Endodermal cell (in vitro differentiated cells): Measurements from ENCODE around the gene SLC25A20. TPM values are rescaled to one million over a fixed set of nuclear protein-coding genes. Genes with fewer than 3 reads are reported as not detected.

ENCODE experiments used
- DNase-seq: peaks from one replicate; pipeline ENCODE4 v3.0.0-alpha.2; 2017
- H3K27ac ChIP-seq: 2 replicates; pipeline ENCODE4 v1.5.1; 2013; ENCODE audit warnings: mild to moderate bottlenecking, low read depth, low read length, moderate library complexity
- H3K27me3 ChIP-seq: 2 replicates; pipeline ENCODE4 v1.6.1; 2013; ENCODE audit warnings: mild to moderate bottlenecking, low read length, moderate library complexity; ENCODE audit not compliant: insufficient read depth, control insufficient read depth, poor library complexity, severe bottlenecking
- H3K36me3 ChIP-seq: 2 replicates; pipeline ENCODE4 v1.7.0; 2013; ENCODE audit warnings: mild to moderate bottlenecking, low read length, moderate library complexity; ENCODE audit not compliant: control insufficient read depth, insufficient read depth
- H3K4me1 ChIP-seq: one replicate; pipeline ENCODE4 v1.7.0; 2013; ENCODE audit warnings: low read length; ENCODE audit not compliant: control insufficient read depth, insufficient read depth
- H3K4me3 ChIP-seq: 2 replicates; pipeline ENCODE4 v1.5.1; 2013; ENCODE audit warnings: mild to moderate bottlenecking, low read length, moderate library complexity
- H3K9ac ChIP-seq: 2 replicates; pipeline ENCODE4 v1.6.1; 2013; ENCODE audit warnings: mild to moderate bottlenecking, low read length, moderate library complexity; ENCODE audit not compliant: poor library complexity, severe bottlenecking; ENCODE audit errors: extremely low read depth
- H3K9me3 ChIP-seq: 2 replicates; pipeline ENCODE4 v1.6.1; 2013; ENCODE audit warnings: mild to moderate bottlenecking, low read length, moderate library complexity; ENCODE audit not compliant: control insufficient read depth
- H3K27ac Mint-ChIP-seq: 2 replicates; pipeline ENCODE4 v1.8.0; 2020; ENCODE audit warnings: mixed read lengths
- H3K27me3 Mint-ChIP-seq: 2 replicates; pipeline ENCODE4 v1.8.0; 2021; ENCODE audit warnings: mild to moderate bottlenecking, mixed read lengths; ENCODE audit not compliant: insufficient read depth
- H3K36me3 Mint-ChIP-seq: 2 replicates; pipeline ENCODE4 v1.8.0; 2020; ENCODE audit warnings: low read depth, mixed read lengths
- H3K4me1 Mint-ChIP-seq: 2 replicates; pipeline ENCODE4 v1.8.0; 2020; ENCODE audit warnings: mixed read lengths
- H3K4me3 Mint-ChIP-seq: 2 replicates; pipeline ENCODE4 v1.8.0; 2020; ENCODE audit warnings: mild to moderate bottlenecking, moderate library complexity, mixed read lengths
- H3K9me3 Mint-ChIP-seq: 2 replicates; pipeline ENCODE4 v1.8.0; 2020; ENCODE audit warnings: mild to moderate bottlenecking, mixed read lengths
- WGBS, 2 experiments: methylation state at CpG; one replicate each; pipeline versions ENCODE4 v1.1.5 to v1.1.7; 2013; ENCODE audit warnings: missing lambda C conversion rate in 2 of 2, mixed read lengths in 1 of 2; ENCODE audit not compliant: insufficient coverage in 1 of 2, insufficient read length in 1 of 2; 5-methylcytosine and 5-hydroxymethylcytosine counted together
- total RNA-seq, 2 donors: library from RNA; stranded (reverse); fragmentation: NEBNext Ultra II Directional in 1 of 2; extraction: Animal tissue kit (Norgen Biotek cat#: 25700) in 1 of 2; gene quantifications; 2 replicates in 1 of 2; 3 replicates in 1 of 2; pipeline ENCODE4 v1.2.1, GENCODE V29; 2021
- TF ChIP-seq, protein P1 (sequence below): fragments of 200-600 bp; sonication (generic); conservative IDR thresholded peaks from 2 replicates; pipeline ENCODE4 v1.5.0; 2021; ENCODE audit warnings: antibody characterized with exemption, mild to moderate bottlenecking

SLC25A20 gene
- total RNA-seq, 2 donors from 2014 or later: 5.0 to 6.7 TPM

DNA sequence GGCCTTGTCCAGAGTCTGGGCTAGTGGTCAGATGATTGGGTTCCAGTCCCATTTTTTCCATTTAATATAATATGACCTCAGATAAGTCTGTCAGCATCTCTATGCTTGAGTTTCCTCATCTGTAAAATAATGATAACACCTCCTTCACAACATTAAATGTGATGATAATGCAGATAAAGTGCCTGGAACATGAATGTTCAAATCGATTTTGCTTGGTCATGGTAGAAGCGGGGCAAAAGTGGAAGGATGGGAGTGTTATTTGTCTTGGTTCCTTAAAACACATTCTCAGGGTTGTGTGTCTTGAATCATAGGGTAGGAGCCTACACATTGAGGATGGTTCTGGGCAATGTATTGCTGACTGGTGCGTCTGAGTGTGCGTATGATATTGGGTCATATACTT lies 36.8 kb upstream of the SLC25A20 start:
- H3K27ac Mint-ChIP-seq: peak overlapping the region; percentile 42
- H3K9me3 ChIP-seq: peaks cover 6% of the 10 kb centered on the region
- no peak overlapping the region for H3K27ac ChIP-seq
- no peaks in the 10 kb centered on the region for H3K27me3 Mint-ChIP-seq
- H3K4me1 ChIP-seq: no peaks in the 10 kb centered on the region
- H3K9me3 Mint-ChIP-seq: peaks cover 1% of the 10 kb centered on the region
- H3K36me3 ChIP-seq: peaks cover 53% of the 10 kb centered on the region
- peaks cover 70% of the 10 kb centered on the region for H3K36me3 Mint-ChIP-seq
- no peak for DNase-seq
- no peaks in the 10 kb centered on the region for H3K27me3 ChIP-seq
- 93 to 94% methylated on average over 2 to 4 of the region's 4 CpGs for WGBS, 2 experiments
- no peak overlapping the region for H3K9ac ChIP-seq
- H3K4me1 Mint-ChIP-seq: no peaks in the 10 kb centered on the region
- TF ChIP-seq, protein P1, sequence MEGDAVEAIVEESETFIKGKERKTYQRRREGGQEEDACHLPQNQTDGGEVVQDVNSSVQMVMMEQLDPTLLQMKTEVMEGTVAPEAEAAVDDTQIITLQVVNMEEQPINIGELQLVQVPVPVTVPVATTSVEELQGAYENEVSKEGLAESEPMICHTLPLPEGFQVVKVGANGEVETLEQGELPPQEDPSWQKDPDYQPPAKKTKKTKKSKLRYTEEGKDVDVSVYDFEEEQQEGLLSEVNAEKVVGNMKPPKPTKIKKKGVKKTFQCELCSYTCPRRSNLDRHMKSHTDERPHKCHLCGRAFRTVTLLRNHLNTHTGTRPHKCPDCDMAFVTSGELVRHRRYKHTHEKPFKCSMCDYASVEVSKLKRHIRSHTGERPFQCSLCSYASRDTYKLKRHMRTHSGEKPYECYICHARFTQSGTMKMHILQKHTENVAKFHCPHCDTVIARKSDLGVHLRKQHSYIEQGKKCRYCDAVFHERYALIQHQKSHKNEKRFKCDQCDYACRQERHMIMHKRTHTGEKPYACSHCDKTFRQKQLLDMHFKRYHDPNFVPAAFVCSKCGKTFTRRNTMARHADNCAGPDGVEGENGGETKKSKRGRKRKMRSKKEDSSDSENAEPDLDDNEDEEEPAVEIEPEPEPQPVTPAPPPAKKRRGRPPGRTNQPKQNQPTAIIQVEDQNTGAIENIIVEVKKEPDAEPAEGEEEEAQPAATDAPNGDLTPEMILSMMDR: no peak
- H3K4me3 ChIP-seq: no peak overlapping the region
- no peak overlapping the region for H3K4me3 Mint-ChIP-seq

DNA sequence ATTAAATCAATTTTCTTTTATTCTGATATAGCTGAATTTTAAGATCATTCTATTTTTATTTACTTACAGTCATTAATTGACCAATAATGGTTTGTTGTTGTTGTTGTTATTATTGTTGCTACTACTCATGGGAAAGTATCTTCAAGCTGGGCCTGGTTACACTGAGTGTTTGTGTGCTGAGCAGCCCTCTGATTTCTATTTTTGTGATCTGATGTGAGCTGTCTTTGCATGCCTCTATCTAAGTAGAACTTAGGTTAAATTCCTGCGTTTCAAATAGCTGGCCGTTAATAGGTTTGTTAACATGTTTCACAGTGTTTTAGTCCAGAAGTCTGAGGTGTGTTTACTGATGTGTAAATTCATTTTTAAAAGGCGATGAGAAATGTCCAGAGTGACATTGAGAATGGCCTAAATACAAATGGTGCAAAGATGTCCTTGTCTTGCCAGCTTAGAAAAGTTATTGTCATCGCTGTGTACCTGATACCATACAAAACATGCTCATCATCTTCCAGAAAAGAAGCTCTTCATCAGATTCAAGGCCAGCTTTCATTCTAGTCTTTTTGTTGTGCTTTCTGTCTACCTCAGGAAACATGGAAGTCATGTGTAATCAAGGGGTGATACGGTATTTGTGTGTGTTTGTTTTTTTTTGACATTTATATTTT lies 35.8 kb upstream of the SLC25A20 start:
- H3K9me3 ChIP-seq: peaks cover 6% of the 10 kb centered on the region
- H3K27ac Mint-ChIP-seq: no peak overlapping the region
- WGBS, 2 experiments: 94 to 98% methylated on average over 4 of the region's 5 CpGs
- no peak for DNase-seq
- no peaks in the 10 kb centered on the region for H3K27me3 Mint-ChIP-seq
- H3K4me3 ChIP-seq: no peak overlapping the region
- peaks cover 1% of the 10 kb centered on the region for H3K9me3 Mint-ChIP-seq
- peaks cover 64% of the 10 kb centered on the region for H3K36me3 ChIP-seq
- H3K27ac ChIP-seq: no peak overlapping the region
- TF ChIP-seq, protein P1: no peak
- no peak overlapping the region for H3K9ac ChIP-seq
- no peaks in the 10 kb centered on the region for H3K4me1 ChIP-seq
- H3K36me3 Mint-ChIP-seq: peaks cover 79% of the 10 kb centered on the region
- no peaks in the 10 kb centered on the region for H3K27me3 ChIP-seq
- H3K4me1 Mint-ChIP-seq: no peaks in the 10 kb centered on the region
- no peak overlapping the region for H3K4me3 Mint-ChIP-seq

DNA sequence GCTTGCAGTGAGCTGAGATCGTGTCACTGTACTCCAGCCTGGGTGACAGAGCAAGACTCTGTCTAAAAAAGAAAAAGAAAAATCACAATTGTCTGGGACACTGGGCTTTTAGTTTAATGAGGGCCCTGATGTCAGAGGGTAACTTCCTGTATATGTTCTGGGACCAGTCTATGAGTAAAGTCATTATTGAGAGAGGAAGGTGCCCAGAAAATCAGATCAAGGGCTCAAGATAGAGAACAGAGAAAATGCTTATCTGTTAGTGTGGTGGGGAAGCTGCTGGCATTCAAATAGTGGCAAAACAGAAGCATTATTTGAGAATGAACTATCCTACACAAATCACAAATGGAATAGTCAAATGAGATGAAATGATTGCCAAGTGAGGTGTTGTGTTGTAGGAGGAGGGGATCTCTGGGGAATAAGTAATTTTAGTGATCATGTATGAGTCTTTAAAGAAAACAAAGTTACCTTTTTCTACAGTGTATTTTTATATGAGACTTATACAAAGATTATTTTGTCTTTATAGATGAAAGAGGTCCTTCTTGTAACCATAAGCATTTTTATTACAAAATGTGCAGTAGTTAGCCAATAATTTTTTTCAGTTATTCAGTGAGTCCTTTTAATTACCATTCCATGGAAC lies 33.4 kb upstream of the SLC25A20 start:
- H3K27ac ChIP-seq: no peak overlapping the region
- H3K36me3 Mint-ChIP-seq: peaks cover 80% of the 10 kb centered on the region
- no peak overlapping the region for H3K27ac Mint-ChIP-seq

More for the DNA sequence above, 33.4 kb upstream of the SLC25A20 start:
- Mint-ChIP-seq H3K27me3 (no peaks in the 10 kb centered on the region), H3K4me3 (no peak overlapping the region), H3K4me1 (no peaks in the 10 kb centered on the region), H3K9me3 (peaks cover 1% of the 10 kb centered on the region)
- peaks cover 6% of the 10 kb centered on the region for H3K9me3 ChIP-seq
- no peaks in the 10 kb centered on the region for H3K27me3 ChIP-seq
- H3K4me3 ChIP-seq: no peak overlapping the region
- no peaks in the 10 kb centered on the region for H3K4me1 ChIP-seq
- DNase-seq: no peak
- H3K36me3 ChIP-seq: peaks cover 80% of the 10 kb centered on the region
- WGBS, 2 experiments: 83 to 100% methylated on average over 1 of the region's 1 CpG
- TF ChIP-seq, protein P1: no peak
- no peak overlapping the region for H3K9ac ChIP-seq
